Vagina (tissue), 2 donors: ENCODE measurements around the gene TBC1D8.

Source experiments
- POLR2A ChIP-seq, 2 donors: fragments of 450-650 bp; IDR thresholded peaks; one replicate each; pipeline ENCODE4 v1.6.1; 2017; ENCODE audit warnings: antibody characterized with exemption in 2 of 2, mild to moderate bottlenecking in 2 of 2, moderate library complexity in 2 of 2
- POLR2AphosphoS5 ChIP-seq, 2 donors: sonication (generic); formaldehyde crosslinking; IDR thresholded peaks; one replicate each; pipeline ENCODE4 v1.9.0; 2017; ENCODE audit warnings: antibody characterized with exemption in 2 of 2, mild to moderate bottlenecking in 2 of 2, low read depth in 1 of 2; ENCODE audit not compliant: insufficient read depth in 1 of 2

GRCh38 chr2:101111262-101111838, 39.8 kb downstream of the TBC1D8 start:
- TF ChIP-seq POLR2AphosphoS5 (IDR thresholded peaks at IDR 0.05; ENCODE audit: insufficient read depth in 1 of 2, low read depth in 1 of 2) (no peak), POLR2A (IDR thresholded peaks at IDR 0.05) (no peak)
